GM12878 (cell line): ENCODE data around the gene DNAH8. TPM values are rescaled to one million over a fixed set of nuclear protein-coding genes. Genes with fewer than 3 reads are reported as not detected.

Experiments
- ATAC-seq: fragments of 200-7000 bp; cut with Tn5 transposase; 3 replicates; pipeline ENCODE4 v1.9.1; 2020; ENCODE audit warnings: mild to moderate bottlenecking, moderate library complexity
- BruUV-seq: library from RNA; stranded (reverse); fragments of 400-500 nt; replicated peaks from 2 replicates; lab custom pipeline; 2021; lab: Mats Ljungman, UMichigan
- CTCF ChIA-PET: fragments of 300-600 bp; sonication (Branson Sonifier 250); formaldehyde crosslinking; extraction: SDS; loops from one replicate; lab custom pipeline; 2021; ENCODE audit warnings: inconsistent platforms; lab: Yijun Ruan, JAX
- POLR2A ChIA-PET: fragments of 350-600 bp; formaldehyde crosslinking; extraction: SDS; loops from one replicate; lab custom pipeline; 2021; ENCODE audit warnings: inconsistent platforms; lab: Charles Lee
- RAD21 ChIA-PET: fragments of 300-600 bp; sonication (Branson Sonifier 250); formaldehyde crosslinking; loops from one replicate; lab custom pipeline; 2023; ENCODE audit warnings: antibody characterized with exemption; ENCODE audit not compliant: unreplicated experiment; lab: Charles Lee
- SMC1A ChIA-PET: fragments of 300-600 bp; sonication (Branson Sonifier 250); formaldehyde crosslinking; loops from one replicate; lab custom pipeline; 2023; ENCODE audit not compliant: unreplicated experiment, uncharacterized antibody; lab: Charles Lee
- DNase-seq: peaks from one replicate; pipeline ENCODE4 v3.0.0-alpha.2; 2011; ENCODE audit warnings: low read depth, low spot score
- FAIRE-seq: peaks from 3 replicates; lab custom pipeline; 2011; peaks lifted over from hg19 to GRCh38; lab: Jason Lieb, UNC
- H2AFZ ChIP-seq: 2 replicates; pipeline ENCODE4 v1.6.0; 2011; ENCODE audit warnings: low read depth, low read length, control low read depth; ENCODE audit not compliant: control insufficient read depth
- H3K27ac ChIP-seq: 2 replicates; pipeline ENCODE4 v1.5.1; 2011; ENCODE audit warnings: control low read depth; ENCODE audit not compliant: control insufficient read depth, insufficient read depth
- H3K27me3 ChIP-seq, 2 experiments: replicated peaks in 1 of 2; 2 replicates each; pipeline versions ENCODE4 v1.6.0 to v1.6.1; 2011; ENCODE audit warnings: low read length in 1 of 2; ENCODE audit not compliant: control insufficient read depth in 2 of 2, insufficient read depth in 2 of 2
- H3K36me3 ChIP-seq, 2 experiments: 2 replicates each; pipeline ENCODE4 v1.5.1; 2011; ENCODE audit warnings: low read length in 1 of 2; ENCODE audit not compliant: control insufficient read depth in 2 of 2, insufficient read depth in 2 of 2
- H3K4me1 ChIP-seq: 2 replicates; pipeline ENCODE4 v1.6.1; 2011; ENCODE audit warnings: mild to moderate bottlenecking, low read length, moderate library complexity, mixed read lengths; ENCODE audit not compliant: control insufficient read depth, insufficient read depth
- H3K4me2 ChIP-seq: 2 replicates; pipeline ENCODE4 v1.6.0; 2011; ENCODE audit warnings: control low read depth; ENCODE audit not compliant: control insufficient read depth, insufficient read depth
- H3K4me3 ChIP-seq: fragments of 200-600 bp; sonication (generic); 2 replicates; pipeline ENCODE4 v1.5.1; 2016
- H3K79me2 ChIP-seq: 2 replicates; pipeline ENCODE4 v1.6.0; 2011; ENCODE audit warnings: low read length; ENCODE audit not compliant: control insufficient read depth, insufficient read depth
- H3K9ac ChIP-seq: 2 replicates; pipeline ENCODE4 v1.8.0; 2011; ENCODE audit warnings: low read length, control low read depth, mixed read lengths; ENCODE audit not compliant: control insufficient read depth, insufficient read depth
- H3K9me3 ChIP-seq: replicated peaks from 3 replicates; pipeline ENCODE4 v1.5.1; 2011; ENCODE audit warnings: mild to moderate bottlenecking, low read length; ENCODE audit not compliant: control insufficient read depth, insufficient read depth
- H4K20me1 ChIP-seq: 2 replicates; pipeline ENCODE4 v1.6.0; 2011; ENCODE audit not compliant: control insufficient read depth, insufficient read depth
- ASH2L ChIP-seq: fragments of 300-600, 200-600 bp; sonication (generic); IDR thresholded peaks from 2 replicates; pipeline ENCODE4 v1.6.1; 2017; ENCODE audit warnings: low read depth, mild to moderate bottlenecking, borderline replicate concordance
- BHLHE40 ChIP-seq, 2 experiments: fragments of 450-650 bp in 1 of 2; IDR thresholded peaks; 2 replicates each; pipeline ENCODE4 v1.6.1; 2011 to 2017; ENCODE audit warnings: low read depth in 2 of 2, borderline replicate concordance in 1 of 2, improper control_type of control experiment in 1 of 2, low read length in 1 of 2, mild to moderate bottlenecking in 1 of 2
- EED ChIP-seq: sonication (generic); IDR thresholded peaks from 2 replicates; pipeline ENCODE4 v1.6.1; 2016; ENCODE audit warnings: antibody characterized with exemption, low read depth
- IKZF1 ChIP-seq: fragments of 450-650 bp; conservative IDR thresholded peaks from 2 replicates; pipeline ENCODE4 v1.6.1; 2017; ENCODE audit warnings: antibody characterized with exemption, mild to moderate bottlenecking
- IKZF2 ChIP-seq, 2 experiments: fragments of 450-650 bp; IDR thresholded peaks; 2 replicates each; pipeline ENCODE4 v1.6.1; 2017; ENCODE audit warnings: mild to moderate bottlenecking in 2 of 2, moderate library complexity in 2 of 2
- POU2F2 ChIP-seq: IDR thresholded peaks from 3 replicates; pipeline ENCODE4 v1.6.1; 2011; ENCODE audit warnings: low read depth, mild to moderate bottlenecking, low read length, borderline replicate concordance
- SMAD5 ChIP-seq: IDR thresholded peaks from 2 replicates; pipeline ENCODE4 v1.6.1; 2016; ENCODE audit warnings: antibody characterized with exemption, low read depth
- SPI1 ChIP-seq: IDR thresholded peaks from 2 replicates; pipeline ENCODE4 v1.6.1; 2011; ENCODE audit warnings: low read depth, mild to moderate bottlenecking, low read length, moderate library complexity, borderline replicate concordance; ENCODE audit not compliant: insufficient read depth
- TARDBP ChIP-seq: IDR thresholded peaks from 2 replicates; pipeline ENCODE4 v1.6.1; 2016; ENCODE audit warnings: borderline replicate concordance
- TCF3 ChIP-seq: IDR thresholded peaks from 2 replicates; pipeline ENCODE4 v1.6.1; 2012; ENCODE audit warnings: low read depth, mild to moderate bottlenecking, low read length, borderline replicate concordance; ENCODE audit not compliant: insufficient read depth
- YY1 ChIP-seq: IDR thresholded peaks from 2 replicates; pipeline ENCODE4 v1.6.1; 2011; ENCODE audit warnings: low read depth, mild to moderate bottlenecking, low read length
- WGBS: methylation state at CpG from one replicate; pipeline ENCODE4 v1.1.6; 2016; ENCODE audit warnings: low lambda C conversion rate; ENCODE audit not compliant: insufficient replicate concordance, insufficient coverage; ENCODE audit errors: missing lambda C conversion rate; 5-methylcytosine and 5-hydroxymethylcytosine counted together
- in situ Hi-C: fragments of 300-500 bp; cut with MboI; formaldehyde crosslinking; loops from 9 replicates; pipeline ENCODE4 v1.14.3; 2018; ENCODE audit warnings: mixed read lengths
- intact Hi-C: fragments of 100-400 bp; cut with micrococcal nuclease; formaldehyde crosslinking; loops from one replicate; pipeline ENCODE4 v1.14.2; 2022; ENCODE audit not compliant: unreplicated experiment
- polyA plus RNA-seq, 11 experiments: library from polyadenylated mRNA; depleted of rRNA in 4 of 11; unstranded in 6 of 11; stranded (reverse) in 5 of 11; fragments of >200 nt; fragmentation: Nextera tagmentation in 4 of 11; fragmentation: Illumina TruSeq in 1 of 11; extraction: Ambion mirVana in 4 of 11; extraction: Trizol in 1 of 11; gene quantifications; 1 replicate in 1 of 11; 2 replicates in 10 of 11; pipeline versions ENCODE4 v1.2.1 to v1.2.3, GENCODE V29; 2011 to 2016; ENCODE audit warnings: inconsistent platforms in 2 of 11, missing spikeins in 2 of 11, low read depth in 1 of 11
- total RNA-seq, 4 experiments: library from RNA; depleted of rRNA in 3 of 4; stranded (reverse); fragments of >200 nt in 3 of 4; fragmentation: Illumina TruSeq in 1 of 4; extraction: Trizol in 1 of 4; gene quantifications; 2 replicates each; pipeline versions ENCODE4 v1.2.1 to v1.2.3, GENCODE V29; 2013 to 2021
- TF ChIP-seq, protein P1 (sequence below): fragments of 450-650 bp; IDR thresholded peaks from 2 replicates; pipeline ENCODE4 v1.6.1; 2017; ENCODE audit warnings: mild to moderate bottlenecking, moderate library complexity
- TF ChIP-seq, protein P2 (sequence below): IDR thresholded peaks from 2 replicates; pipeline ENCODE4 v1.6.1; 2012; ENCODE audit warnings: low read depth, low read length, improper control_type of control experiment
- TF ChIP-seq, protein P3 (sequence below): fragments of 450-650 bp; formaldehyde crosslinking; IDR thresholded peaks from 2 replicates; pipeline ENCODE4 v1.4.0; 2022; ENCODE audit warnings: mild to moderate bottlenecking, moderate library complexity

The DNAH8 gene
- total and polyA plus RNA-seq, 10 of the 15 experiments (the other 5 are each of a cell fraction or from before 2014, with no cell fraction given): 0.02 to 0.34 (median 0.10) TPM; not detected in 3

DNA sequence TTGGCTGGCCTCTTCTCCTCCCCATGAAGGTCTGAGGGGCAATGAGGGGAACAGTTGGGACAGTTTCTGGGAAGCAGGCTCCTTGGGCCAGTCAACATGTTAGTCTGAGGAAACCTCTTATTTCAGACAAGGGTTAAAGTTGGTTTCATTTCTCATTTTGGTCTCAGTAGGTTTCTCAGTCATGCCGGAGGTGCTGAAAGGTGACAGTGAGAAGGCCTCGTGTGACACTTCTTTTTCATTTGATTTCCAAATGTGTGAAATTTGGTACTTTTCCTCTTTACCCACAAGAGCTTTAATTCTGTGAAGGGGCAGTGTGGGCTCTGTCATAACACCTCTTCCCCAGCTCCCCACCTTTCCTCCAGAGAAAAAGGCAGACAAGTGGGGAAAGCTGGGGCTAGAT is 326.0 kb downstream of the DNAH8 start (continued):
- TF ChIP-seq, protein P1, sequence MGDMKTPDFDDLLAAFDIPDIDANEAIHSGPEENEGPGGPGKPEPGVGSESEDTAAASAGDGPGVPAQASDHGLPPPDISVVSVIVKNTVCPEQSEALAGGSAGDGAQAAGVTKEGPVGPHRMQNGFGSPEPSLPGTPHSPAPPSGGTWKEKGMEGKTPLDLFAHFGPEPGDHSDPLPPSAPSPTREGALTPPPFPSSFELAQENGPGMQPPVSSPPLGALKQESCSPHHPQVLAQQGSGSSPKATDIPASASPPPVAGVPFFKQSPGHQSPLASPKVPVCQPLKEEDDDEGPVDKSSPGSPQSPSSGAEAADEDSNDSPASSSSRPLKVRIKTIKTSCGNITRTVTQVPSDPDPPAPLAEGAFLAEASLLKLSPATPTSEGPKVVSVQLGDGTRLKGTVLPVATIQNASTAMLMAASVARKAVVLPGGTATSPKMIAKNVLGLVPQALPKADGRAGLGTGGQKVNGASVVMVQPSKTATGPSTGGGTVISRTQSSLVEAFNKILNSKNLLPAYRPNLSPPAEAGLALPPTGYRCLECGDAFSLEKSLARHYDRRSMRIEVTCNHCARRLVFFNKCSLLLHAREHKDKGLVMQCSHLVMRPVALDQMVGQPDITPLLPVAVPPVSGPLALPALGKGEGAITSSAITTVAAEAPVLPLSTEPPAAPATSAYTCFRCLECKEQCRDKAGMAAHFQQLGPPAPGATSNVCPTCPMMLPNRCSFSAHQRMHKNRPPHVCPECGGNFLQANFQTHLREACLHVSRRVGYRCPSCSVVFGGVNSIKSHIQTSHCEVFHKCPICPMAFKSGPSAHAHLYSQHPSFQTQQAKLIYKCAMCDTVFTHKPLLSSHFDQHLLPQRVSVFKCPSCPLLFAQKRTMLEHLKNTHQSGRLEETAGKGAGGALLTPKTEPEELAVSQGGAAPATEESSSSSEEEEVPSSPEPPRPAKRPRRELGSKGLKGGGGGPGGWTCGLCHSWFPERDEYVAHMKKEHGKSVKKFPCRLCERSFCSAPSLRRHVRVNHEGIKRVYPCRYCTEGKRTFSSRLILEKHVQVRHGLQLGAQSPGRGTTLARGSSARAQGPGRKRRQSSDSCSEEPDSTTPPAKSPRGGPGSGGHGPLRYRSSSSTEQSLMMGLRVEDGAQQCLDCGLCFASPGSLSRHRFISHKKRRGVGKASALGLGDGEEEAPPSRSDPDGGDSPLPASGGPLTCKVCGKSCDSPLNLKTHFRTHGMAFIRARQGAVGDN: peak; percentile 41; the same call in 1 of the 2 replicates
- TF ChIP-seq BHLHE40 (IDR thresholded peaks at IDR 0.05; ENCODE audit: borderline replicate concordance in 1 of 2, low read depth in 2 of 2, low read length in 1 of 2): peak in 1 of 2 experiments; percentile 17; a peak in 1 of 4 replicates
- no peak for TF ChIP-seq YY1
- no peak for TF ChIP-seq POU2F2
- TF ChIP-seq EED: no peak
- TF ChIP-seq ASH2L: no peak
- peak; percentile 67 for TF ChIP-seq SPI1
- peak in 1 of 2 experiments; percentile 17; a peak in 1 of 4 replicates for TF ChIP-seq IKZF2 (IDR thresholded peaks at IDR 0.05)
- TF ChIP-seq IKZF1: 0 out of 2 replicates have a peak, but pooled peaks have one; percentile 14

DNA sequence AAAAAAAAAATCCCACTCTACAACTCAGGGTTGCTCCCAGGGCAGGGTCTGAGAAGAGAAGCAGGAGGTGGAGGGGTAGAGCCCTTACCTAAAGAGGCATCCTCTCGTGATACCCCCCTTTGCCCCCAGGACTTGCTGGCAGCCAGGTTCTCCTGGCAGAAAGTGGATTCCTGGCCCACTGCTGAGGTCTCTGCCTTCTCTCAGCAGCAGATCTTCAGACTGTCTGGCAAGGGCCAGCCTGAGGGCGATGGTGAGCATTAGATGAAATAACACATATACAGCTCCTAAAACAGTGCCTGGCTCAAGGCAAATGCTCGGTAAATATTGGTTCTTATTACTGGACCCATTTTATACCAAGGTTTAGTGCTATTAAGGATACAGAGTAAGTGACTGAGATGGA is 328.7 kb downstream of the DNAH8 start:
- in situ Hi-C loops: no loop called here
- RAD21 ChIA-PET: no interaction called here
- H3K79me2 ChIP-seq: no peaks in the 10 kb centered on the region
- peaks cover 6 to 16% of the 10 kb centered on the region in 2 experiments for H3K27me3 ChIP-seq
- no peak for ATAC-seq
- TF ChIP-seq, protein P2, sequence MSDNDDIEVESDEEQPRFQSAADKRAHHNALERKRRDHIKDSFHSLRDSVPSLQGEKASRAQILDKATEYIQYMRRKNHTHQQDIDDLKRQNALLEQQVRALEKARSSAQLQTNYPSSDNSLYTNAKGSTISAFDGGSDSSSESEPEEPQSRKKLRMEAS: no peak
- TF ChIP-seq, protein P3, sequence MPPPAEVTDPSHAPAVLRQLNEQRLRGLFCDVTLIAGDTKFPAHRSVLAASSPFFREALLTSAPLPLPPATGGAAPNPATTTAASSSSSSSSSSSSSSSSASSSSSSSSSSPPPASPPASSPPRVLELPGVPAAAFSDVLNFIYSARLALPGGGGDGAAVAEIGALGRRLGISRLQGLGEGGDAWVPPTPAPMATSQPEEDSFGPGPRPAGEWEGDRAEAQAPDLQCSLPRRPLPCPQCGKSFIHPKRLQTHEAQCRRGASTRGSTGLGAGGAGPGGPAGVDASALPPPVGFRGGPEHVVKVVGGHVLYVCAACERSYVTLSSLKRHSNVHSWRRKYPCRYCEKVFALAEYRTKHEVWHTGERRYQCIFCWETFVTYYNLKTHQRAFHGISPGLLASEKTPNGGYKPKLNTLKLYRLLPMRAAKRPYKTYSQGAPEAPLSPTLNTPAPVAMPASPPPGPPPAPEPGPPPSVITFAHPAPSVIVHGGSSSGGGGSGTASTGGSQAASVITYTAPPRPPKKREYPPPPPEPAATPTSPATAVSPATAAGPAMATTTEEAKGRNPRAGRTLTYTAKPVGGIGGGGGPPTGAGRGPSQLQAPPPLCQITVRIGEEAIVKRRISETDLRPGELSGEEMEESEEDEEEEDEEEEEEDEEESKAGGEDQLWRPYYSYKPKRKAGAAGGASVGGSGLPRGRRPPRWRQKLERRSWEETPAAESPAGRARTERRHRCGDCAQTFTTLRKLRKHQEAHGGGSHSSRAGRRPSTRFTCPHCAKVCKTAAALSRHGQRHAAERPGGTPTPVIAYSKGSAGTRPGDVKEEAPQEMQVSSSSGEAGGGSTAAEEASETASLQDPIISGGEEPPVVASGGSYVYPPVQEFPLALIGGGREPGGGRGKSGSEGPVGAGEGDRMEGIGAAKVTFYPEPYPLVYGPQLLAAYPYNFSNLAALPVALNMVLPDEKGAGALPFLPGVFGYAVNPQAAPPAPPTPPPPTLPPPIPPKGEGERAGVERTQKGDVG: no peak
- no peak for TF ChIP-seq TCF3
- no peak for TF ChIP-seq SMAD5
- no peak for TF ChIP-seq TARDBP
- no peaks in the 10 kb centered on the region; the same call in 2 of the 3 replicates for H3K9me3 ChIP-seq
- CTCF ChIA-PET: interaction anchor here (0.6 to 0.9 kb wide), 2 partner anchors 7 to 1969 kb away, joined by 3 read pairs; no protein-coding TSS in a partner anchor
- H3K27ac ChIP-seq: no peak overlapping the region
- no peak overlapping the region for H2AFZ ChIP-seq
- no peak for FAIRE-seq
- POLR2A ChIA-PET: no interaction called here
- peaks cover 14% of the 10 kb centered on the region for H3K4me1 ChIP-seq
- no peak overlapping the region for H3K4me3 ChIP-seq
- SMC1A ChIA-PET: no interaction called here
- H3K4me2 ChIP-seq: no peak overlapping the region
- no peaks in the 10 kb centered on the region for H4K20me1 ChIP-seq
- H3K36me3 ChIP-seq: no peaks in the 10 kb centered on the region
- intact Hi-C loops: no loop called here
- no peak for DNase-seq
- no peak overlapping the region for H3K9ac ChIP-seq
- no TSS peak for BruUV-seq
- WGBS: 13% methylated on average over 3 of the region's 3 CpGs
